Measurements from ENCODE around the gene MYO6.
A peak's percentile ranks its signal among the peaks of the same experiment; 100 is the strongest.
"Not testable (repeated sequence)": the region's sequence is repeated elsewhere in the genome, so short reads cannot be mapped to it uniquely, and the experiment has no call there.

Gene MYO6

GRCh38 chr6:75893776-75894152 is 144.7 kb downstream of the MYO6 start:
- no peak for DNase-seq

DNA sequence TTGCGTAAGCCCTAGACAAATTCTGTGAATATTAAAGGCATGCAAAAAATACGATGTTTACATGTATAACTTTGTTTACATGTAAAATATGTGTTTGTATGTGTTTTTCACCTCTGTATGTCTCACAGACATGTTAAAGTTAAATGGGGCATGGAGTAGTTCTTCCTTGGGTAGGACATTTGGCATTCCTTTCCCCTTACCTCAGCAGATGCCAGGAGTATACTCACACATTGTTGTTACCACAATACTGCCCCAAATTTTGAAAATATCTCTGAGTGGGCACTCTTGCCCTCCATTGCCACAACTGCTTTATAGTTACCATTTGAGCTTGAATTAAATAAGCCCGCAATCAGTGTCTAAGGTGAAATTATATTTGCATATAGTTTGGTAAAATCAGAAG is 147.5 kb downstream of the MYO6 start:
- no peak for DNase-seq

DNA sequence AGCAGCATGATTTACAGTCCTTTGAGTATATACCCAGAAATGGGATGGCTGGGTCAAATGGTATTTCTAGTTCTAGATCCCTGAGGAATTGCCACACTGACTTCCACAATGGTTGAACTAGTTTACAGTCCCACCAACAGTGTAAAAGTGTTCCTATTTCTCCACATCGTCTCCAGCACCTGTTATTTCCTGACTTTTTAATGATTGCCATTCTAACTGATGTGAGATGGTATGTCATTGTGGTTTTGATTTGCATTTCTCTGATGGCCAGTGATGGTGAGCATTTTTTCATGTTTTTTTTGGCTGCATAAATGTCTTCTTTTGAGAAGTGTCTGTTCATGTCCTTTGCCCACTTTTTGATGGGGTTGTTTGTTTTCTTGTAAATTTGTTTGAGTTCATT is 151.2 kb downstream of the MYO6 start:
- DNase-seq, result not testable (repeated sequence)

GRCh38 chr6:75905129-75905528 is 156.1 kb downstream of the MYO6 start:
- not testable (repeated sequence) for DNase-seq

DNA sequence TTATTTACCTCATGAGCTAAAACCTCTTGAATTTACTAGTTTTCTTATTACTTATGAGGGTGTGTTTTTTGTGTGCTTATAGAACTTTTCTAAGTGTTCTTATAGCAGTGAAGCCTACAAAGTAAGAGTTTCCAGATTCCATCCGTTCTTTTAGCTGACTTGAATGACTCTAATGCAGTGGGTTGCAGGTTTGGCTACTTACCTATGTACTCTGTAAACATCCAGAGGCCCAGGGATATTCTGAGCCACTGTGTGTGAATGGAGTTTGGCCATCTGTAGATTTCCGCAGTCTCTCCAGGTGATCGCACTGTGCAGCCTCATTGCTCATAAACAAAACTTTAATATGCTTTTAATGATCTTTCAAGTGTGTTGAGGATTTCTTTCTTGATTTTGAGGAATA is 157.8 kb downstream of the MYO6 start:
- no peak for DNase-seq

- DNase-seq, result no peak
Measured at GRCh38 chr6:75907444-75907843, 158.4 kb downstream of the MYO6 start.

DNA sequence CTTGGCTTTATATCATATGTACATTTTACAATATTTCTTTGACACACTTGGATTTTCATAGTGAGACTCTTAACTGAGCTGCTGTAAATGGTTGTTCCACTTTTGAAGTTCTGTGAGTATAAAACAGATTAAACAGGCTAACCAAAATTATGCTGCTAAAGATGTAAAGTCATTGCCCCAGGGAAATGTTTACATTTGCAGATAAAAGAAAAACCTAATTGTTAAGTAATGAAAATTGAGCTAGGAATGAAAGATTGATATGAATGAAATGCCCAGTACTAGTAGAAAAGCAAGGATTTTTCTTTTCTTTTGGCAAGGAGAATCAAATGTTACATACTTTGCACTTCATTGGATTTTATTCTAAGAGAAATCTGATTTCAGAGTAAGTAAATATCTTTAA is 164.0 kb downstream of the MYO6 start:
- DNase-seq, result no peak

DNA sequence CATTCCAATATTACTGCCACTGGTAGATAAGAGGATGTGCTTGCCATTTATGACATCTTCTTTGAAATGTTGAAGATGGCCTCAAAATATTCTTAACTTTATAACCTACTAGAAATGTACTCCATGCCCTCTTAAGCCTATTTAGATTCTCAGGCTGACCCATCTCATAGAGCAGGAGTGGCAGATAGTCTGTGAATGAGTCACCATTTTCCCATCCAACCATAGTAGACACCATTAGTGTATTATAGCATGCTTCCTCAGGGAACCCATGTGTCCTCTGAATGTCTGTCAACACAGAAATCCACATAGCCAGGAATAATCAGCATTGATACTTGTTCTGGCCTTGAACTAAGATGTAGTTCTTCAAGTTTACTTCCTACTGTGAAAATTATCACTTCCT is 173.2 kb downstream of the MYO6 start:
- no peak for DNase-seq

DNA sequence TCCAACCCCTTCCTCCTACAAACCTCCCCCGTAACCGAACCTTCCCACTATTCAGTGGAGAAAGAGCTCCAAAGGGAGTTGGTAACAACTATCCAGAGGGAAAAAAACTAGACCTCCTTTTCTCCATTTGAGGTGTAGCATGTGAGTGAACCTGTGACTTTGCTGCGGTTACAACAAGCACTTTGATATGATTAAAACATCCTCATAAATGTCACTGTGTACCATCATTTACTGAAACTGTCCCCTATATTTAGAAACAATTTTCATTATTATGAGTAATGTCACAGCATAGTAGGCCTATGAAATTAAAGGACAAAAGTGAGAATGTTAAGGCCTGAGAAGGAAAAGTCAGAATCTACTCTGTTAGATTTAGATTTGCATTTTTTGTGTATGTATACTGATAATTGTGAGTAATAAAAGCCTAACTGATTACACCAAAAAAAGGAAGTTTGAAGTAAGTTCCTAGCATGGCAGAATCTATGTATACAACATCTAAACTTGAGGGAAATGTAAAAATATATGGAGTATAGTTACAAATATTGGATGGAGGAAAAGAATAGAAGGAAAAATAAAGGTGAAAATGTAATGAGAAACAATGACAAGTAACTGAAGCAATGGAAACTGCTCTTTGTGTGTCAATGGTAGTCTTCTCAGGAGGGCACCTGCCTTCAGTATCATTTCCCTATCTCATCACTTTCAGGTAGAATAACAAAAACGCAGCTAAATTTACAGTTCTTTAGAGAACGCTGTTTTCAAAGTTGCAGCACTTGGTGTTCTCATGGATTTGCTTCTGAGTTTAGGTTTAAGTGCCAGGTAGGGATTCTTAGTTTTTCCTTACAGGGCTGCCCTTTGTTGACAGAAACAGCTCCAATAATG is 177.5 kb downstream of the MYO6 start:
- DNase-seq, result no peak

DNA sequence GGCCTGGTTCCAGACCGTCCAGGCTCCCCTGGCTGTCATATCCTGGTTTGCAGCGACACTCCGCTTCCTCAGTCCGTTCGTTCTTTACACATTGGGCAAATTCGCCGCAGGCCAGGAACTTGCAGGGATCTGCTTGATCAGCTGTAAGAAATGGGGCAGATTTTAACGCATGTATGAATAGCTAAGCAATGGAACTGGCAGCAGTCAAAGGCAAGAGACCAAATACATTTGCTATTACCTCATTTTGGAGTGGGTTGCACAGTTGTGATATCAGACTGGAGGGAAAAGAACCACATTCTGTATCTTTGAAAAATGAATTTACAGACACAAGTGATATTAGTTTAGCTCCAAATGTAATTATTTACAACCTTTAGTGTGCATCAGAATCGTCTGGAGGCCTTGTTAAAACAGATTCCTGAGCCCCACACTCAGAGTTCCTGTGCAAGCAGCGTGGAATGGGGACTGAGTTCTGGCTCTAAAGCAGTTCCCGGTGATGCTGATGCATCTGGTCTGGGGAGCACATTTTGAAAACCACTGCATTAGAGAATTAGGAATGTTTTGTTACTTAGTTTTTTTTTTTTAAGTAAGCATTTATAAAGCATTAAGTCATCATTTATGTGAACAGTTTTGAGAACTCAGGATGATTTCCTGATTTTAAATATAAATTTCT is 182.1 kb downstream of the MYO6 start:
- DNase-seq, result no peak

DNA sequence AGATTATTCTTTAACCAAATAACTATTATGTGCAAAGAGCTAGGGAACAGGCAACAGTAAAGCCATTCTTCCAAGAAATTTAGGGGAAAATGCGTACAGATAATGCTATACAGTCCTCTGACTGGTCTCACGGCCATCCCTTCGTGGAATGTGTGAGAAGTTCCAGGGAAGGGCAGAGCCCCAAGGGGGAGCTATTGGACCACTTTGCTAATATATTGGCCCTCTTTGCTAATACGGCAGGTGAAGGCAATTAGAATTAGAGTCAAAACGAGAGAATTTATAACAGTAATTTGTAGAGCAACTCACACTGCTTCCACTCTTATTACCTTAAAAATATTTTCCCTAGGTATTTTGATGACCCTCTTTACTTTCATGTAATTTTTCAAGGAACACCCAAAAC is 183.0 kb downstream of the MYO6 start:
- DNase-seq, result no peak

DNA sequence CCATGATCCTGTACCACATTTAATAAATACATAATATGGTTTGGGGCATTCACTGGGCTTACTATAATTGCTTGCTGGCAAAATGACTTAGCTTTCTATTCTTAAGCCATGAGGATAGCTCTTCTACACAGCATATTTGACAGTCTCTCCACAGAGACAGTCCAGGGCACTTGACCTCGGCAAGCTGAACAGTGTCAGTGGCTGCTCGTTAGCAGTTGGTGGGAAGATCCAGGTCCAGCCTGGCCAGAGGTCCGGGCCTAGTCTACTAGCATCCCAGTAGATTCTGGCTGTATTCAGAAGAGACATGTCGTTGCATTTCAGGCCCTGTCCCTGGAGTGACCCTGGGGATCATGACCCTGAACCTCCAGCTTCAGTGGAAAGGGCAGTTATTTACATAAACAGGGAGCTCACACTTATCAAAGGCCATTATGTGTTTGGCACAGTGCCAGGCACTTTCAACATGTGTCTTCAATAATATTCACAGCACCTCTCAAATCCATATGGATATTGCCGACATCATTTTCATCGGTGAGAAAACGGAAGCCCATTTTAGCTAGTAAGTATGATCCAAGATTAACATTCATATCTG is 184.4 kb downstream of the MYO6 start:
- DNase-seq, result no peak

GRCh38 chr6:75934643-75935472 is 185.8 kb downstream of the MYO6 start:
- DNase-seq, result peak; percentile 26

DNA sequence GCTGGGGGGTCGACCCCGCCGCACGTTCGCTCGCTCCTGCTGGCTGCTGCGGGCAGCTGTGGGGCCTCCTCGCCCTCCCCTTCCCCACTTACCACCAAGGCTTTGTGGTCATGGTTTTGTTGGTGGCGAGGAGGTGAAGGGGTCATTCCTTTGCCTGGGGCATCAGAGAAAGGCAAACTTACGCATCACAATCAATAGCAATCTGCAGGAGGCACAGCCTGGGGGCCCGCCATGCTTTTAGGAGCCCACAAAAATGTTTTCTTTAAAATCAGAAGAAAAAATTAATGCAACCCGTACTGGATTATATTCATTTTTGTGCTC is 186.4 kb downstream of the MYO6 start:
- no peak for DNase-seq

- DNase-seq, result no peak
Measured at GRCh38 chr6:75936682-75937081, 187.6 kb downstream of the MYO6 start.

DNA sequence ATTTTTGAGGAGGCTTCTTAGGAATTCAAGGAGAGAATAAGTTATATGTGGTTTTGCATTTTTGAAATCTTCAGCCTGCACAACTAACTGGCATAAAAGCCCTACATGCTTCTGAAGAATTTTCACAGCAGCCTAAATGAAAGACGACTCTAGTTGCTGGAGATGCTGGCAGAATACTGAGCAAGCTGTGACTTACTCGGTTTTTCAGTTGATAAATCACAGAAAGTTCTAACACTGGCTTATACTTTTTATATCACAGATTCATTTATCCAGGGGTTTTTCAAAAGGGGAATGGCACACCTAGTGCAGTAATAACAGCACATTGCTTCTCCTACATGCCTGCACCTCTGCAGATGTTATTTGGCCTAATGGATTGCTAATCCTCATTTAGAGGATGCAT is 188.8 kb downstream of the MYO6 start:
- no peak for DNase-seq

- DNase-seq, result no peak
Measured at GRCh38 chr6:75940564-75940963, 191.5 kb downstream of the MYO6 start.

- no peak for DNase-seq
Measured at GRCh38 chr6:75941509-75941908, 192.5 kb downstream of the MYO6 start.

DNA sequence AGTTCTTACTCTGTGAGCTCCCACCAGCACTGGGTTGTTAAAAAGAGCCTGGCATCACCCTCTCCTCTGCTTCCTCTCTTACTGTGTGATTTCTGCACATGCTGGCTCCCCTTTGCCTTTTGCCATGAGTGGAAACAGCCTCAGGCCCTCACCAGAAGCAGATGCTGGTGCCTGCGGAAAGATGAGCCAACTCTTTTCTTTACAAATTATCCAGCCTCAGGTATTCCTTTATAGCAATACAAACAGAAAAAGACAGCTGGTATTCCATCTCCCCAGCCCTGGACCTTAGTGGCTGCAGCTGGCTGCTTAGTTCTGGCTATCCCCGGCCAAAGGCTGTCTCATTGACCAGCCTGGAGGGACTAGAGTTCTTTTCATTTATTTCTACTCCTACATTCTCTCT is 194.3 kb downstream of the MYO6 start:
- no peak for DNase-seq

- DNase-seq, result no peak
Measured at GRCh38 chr6:75946146-75946831, 197.2 kb downstream of the MYO6 start.

- no peak for DNase-seq
Measured at GRCh38 chr6:75947935-75948334, 198.9 kb downstream of the MYO6 start.

DNA sequence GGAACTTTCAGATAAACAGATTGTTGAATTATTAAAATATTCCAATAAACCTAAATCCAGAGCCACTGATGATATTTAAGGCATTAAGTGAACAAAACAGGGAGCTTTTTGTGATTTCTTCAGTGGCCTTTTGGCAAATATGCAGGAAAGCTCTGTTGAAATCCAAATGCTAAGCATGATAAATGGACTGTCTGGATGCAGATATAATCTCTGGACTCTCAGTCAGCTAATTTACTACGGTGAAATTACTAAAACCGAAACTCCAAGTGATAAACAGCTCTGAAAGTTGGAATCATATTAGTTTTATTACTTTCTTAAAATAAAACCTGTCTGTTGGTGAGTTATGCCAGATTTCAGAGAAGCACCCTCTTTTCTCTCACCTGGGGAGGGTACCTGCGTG is 203.1 kb downstream of the MYO6 start:
- no peak for DNase-seq

DNA sequence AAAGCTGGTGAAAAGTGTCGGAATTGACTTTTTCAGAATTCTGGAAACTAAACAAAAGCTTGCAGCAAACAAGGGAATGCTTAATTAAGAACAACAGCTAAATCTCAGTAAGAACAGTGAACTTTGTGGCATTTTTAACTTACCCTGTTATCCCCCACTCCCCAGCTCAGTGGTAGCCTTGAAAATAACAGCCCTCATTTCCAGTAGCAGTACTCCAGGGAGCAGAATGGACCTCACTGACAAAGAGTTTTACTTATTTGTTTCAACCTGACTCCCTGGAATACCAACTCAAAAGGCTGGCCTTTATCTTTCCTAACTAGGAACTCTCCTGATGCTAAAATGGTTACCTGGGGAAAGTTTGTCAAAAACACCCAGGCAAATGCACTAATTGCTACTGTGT is 214.5 kb downstream of the MYO6 start:
- DNase-seq, result no peak
